HT1080 (cell line): ENCODE data around the gene RIMS3. TPM values are rescaled to one million over a fixed set of nuclear protein-coding genes. Genes with fewer than 3 reads are reported as not detected.
"Not testable (repeated sequence)": the region's sequence is repeated elsewhere in the genome, so short reads cannot be mapped to it uniquely, and the experiment has no call there.

Source experiments
- DNase-seq: peaks from one replicate; pipeline ENCODE4 v3.0.0-alpha.2; 2015; ENCODE audit warnings: low read depth
- polyA plus RNA-seq, 2 experiments: library from polyadenylated mRNA; depleted of rRNA; stranded (reverse); fragments of >200 nt; gene quantifications; 2 replicates each; pipeline ENCODE4 v1.2.3, GENCODE V29; 2015
- total RNA-seq: library from RNA; depleted of rRNA; stranded (reverse); fragments of >200 nt; shearing (Covaris generic); gene quantifications from 2 replicates; pipeline ENCODE4 v1.2.3, GENCODE V29; 2014; rRNA removed

RIMS3 gene
- 0.23 and 0.57 TPM in 2 replicates for total RNA-seq
- 0.29 and 0.86 TPM in 2 replicates for polyA plus RNA-seq (2015; cell fraction: cytosol; rRNA removed)
- polyA plus RNA-seq (2015; cell fraction: nucleus; rRNA removed), result 0.95 and 1.2 TPM in 2 replicates

- DNase-seq, result peak; percentile 50
Measured at GRCh38 chr1:40665335-40666171, at the start of gene RIMS3. RIMS3 (minus strand) TSS chr1:40665682; CDS start chr1:40641925, 23,757 bp downstream.

GRCh38 chr1:40712997-40713396 is 47.5 kb upstream of the RIMS3 start:
- peak; percentile 70 for DNase-seq

GRCh38 chr1:40712405-40712944 is 47.0 kb upstream of the RIMS3 start:
- DNase-seq, result no peak

GRCh38 chr1:40711465-40712404 is 46.3 kb upstream of the RIMS3 start:
- DNase-seq, result peak; percentile 60

GRCh38 chr1:40710581-40711315 is 45.3 kb upstream of the RIMS3 start:
- no peak for DNase-seq

GRCh38 chr1:40709802-40710278 is 44.4 kb upstream of the RIMS3 start:
- no peak for DNase-seq

GRCh38 chr1:40709100-40709801 is 43.8 kb upstream of the RIMS3 start:
- DNase-seq, result peak; percentile 84

GRCh38 chr1:40708750-40709099 is 43.2 kb upstream of the RIMS3 start:
- no peak for DNase-seq

GRCh38 chr1:40706626-40707025 is 41.1 kb upstream of the RIMS3 start:
- no peak for DNase-seq

GRCh38 chr1:40704817-40705733 is 39.6 kb upstream of the RIMS3 start:
- DNase-seq, result no peak

- DNase-seq, result peak; percentile 90
Measured at GRCh38 chr1:40703316-40703715, 37.8 kb upstream of the RIMS3 start.

- not testable (repeated sequence) for DNase-seq
Measured at GRCh38 chr1:40702810-40703209, 37.3 kb upstream of the RIMS3 start.

GRCh38 chr1:40701684-40702083 is 36.2 kb upstream of the RIMS3 start:
- DNase-seq, result no peak

- no peak for DNase-seq
Measured at GRCh38 chr1:40699787-40700186, 34.3 kb upstream of the RIMS3 start.

GRCh38 chr1:40697436-40697835 is 32.0 kb upstream of the RIMS3 start:
- no peak for DNase-seq

GRCh38 chr1:40696294-40696693 is 30.8 kb upstream of the RIMS3 start:
- no peak for DNase-seq

GRCh38 chr1:40694353-40694874 is 28.9 kb upstream of the RIMS3 start:
- DNase-seq, result no peak

GRCh38 chr1:40693425-40693824 is 27.9 kb upstream of the RIMS3 start:
- no peak for DNase-seq

- DNase-seq, result no peak
Measured at GRCh38 chr1:40692429-40692895, 27.0 kb upstream of the RIMS3 start.
